ENCODE measurements around the gene SGCD.

DNA sequence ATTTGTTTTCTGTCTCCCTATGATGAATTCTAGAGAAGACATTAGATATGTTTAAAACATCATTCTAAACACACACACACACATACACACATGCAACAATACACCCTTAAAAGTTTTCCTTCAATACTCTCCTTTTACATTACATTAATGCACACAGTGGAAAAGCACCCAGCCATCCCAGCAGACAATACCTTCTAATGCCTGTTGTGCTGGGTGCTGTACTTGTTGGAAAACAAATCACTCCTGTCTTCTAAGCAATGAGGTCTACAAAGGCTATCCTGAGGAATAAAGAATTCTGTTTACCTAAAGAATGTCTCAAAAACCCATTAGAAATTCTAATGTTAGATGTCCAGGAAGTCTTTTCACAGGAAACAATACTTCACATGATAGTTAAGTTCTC, 264.0 kb downstream of the SGCD start:
- TF ChIP-seq POLR2AphosphoS5 (IDR thresholded peaks at IDR 0.05) (no peak), POLR2A (IDR thresholded peaks at IDR 0.05) (no peak)
- TF ChIP-seq, protein P1, sequence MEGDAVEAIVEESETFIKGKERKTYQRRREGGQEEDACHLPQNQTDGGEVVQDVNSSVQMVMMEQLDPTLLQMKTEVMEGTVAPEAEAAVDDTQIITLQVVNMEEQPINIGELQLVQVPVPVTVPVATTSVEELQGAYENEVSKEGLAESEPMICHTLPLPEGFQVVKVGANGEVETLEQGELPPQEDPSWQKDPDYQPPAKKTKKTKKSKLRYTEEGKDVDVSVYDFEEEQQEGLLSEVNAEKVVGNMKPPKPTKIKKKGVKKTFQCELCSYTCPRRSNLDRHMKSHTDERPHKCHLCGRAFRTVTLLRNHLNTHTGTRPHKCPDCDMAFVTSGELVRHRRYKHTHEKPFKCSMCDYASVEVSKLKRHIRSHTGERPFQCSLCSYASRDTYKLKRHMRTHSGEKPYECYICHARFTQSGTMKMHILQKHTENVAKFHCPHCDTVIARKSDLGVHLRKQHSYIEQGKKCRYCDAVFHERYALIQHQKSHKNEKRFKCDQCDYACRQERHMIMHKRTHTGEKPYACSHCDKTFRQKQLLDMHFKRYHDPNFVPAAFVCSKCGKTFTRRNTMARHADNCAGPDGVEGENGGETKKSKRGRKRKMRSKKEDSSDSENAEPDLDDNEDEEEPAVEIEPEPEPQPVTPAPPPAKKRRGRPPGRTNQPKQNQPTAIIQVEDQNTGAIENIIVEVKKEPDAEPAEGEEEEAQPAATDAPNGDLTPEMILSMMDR (IDR thresholded peaks at IDR 0.05): no peak

All from transverse colon (tissue), 4 donors.